Activated gamma-delta T cell treated with Interleukin-2 at 50 U/mL for 16 hours (primary cell): ENCODE data around the gene PGAM2.
A peak's percentile ranks its signal among the peaks of the same experiment; 100 is the strongest.

Experiments
- DNase-seq: peaks from one replicate; pipeline ENCODE4 v3.0.0-alpha.2; 2020

The PGAM2 gene

DNA sequence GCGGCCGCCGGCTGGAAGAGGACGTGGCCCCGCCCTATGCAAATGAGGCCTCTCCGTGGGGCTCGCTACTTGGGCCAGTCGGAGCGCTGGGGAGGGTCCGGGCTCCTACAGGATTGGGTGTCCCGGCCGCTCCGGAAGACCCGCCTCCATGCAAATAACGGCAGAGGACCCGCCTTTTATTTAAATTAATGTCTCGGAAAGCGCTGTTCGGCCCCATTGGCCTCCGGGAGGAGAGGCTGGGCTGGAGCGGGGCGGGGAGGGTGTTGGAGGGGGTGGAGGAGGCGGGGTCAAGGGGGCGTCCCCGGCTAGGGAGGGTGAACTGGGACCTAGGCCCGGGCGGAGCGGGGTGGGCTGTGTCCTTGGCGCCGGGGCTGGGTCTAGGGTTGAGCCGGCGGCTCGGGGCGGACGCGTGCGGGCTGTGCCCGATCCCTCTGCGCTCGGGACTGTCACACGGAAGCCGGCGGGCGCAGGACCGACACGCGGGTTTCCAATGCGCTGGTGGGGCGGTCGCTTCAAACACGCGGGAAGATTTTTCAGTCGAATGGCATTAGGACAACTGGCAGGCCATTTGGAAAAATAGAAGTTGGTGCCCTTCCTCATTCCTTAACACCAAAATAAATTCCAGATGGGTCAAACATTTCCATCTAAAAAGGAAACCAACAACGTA lies 17.3 kb upstream of the PGAM2 start:
- DNase-seq = peak; percentile 97

- no peak for DNase-seq
Observed at GRCh38 chr7:44081266-44081748, 15.9 kb upstream of the PGAM2 start.

GRCh38 chr7:44080686-44081265 lies 15.4 kb upstream of the PGAM2 start:
- no peak for DNase-seq

DNA sequence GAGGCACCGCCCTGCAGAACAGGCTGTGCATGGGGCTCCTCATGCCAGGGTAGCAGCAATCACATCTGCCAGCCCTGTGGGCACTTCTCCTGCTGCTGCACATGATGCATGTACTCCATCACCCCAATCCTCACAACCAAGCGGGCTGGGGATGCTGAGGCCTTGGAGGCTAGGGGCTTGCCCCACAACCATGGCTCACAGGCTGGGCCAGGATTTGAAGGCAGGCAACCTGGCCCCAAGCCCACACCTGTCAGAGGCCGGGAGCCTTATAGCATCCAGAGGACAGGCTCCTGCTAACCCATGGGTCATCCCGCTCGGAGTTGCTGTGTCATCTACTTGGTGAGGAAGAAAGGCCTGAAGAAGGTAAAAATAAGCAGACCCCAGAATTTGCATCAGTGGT lies 14.8 kb upstream of the PGAM2 start:
- no peak for DNase-seq

DNA sequence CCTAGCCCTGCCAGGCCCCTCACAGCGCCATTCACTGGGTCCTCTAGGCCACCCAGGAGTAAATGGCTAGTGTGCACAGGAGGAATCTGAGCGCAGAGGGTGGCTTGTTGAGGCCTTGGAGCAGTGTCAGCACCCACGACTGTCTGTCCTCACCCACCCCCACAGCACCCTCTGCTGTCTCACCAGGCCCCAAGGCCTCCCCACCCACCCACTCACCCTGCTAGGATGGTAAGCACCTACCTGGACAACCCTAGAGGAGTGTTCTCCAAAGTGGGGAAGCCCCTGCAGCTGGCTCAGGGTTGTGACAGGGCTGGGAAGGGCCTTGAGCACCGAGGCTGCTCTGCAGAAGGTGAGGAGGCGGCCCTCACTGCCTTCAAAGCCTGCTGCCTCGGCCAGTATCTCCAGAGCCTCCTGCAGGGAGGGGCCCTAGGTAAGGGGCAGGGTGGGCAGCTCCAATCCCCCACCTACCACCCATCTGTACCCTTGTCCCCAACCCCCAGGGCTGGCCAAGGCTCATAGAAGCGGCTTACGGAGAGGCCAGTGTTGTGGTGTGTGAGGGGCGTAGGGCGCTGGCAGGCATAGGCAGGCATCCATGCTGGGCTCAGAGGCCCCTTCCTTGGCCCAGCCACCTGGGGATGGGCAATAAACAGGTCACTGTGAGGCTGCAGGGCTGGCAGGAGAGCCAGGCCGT lies 14.1 kb upstream of the PGAM2 start:
- DNase-seq = no peak

- no peak for DNase-seq
Observed at GRCh38 chr7:44078521-44078920, 13.2 kb upstream of the PGAM2 start.

DNA sequence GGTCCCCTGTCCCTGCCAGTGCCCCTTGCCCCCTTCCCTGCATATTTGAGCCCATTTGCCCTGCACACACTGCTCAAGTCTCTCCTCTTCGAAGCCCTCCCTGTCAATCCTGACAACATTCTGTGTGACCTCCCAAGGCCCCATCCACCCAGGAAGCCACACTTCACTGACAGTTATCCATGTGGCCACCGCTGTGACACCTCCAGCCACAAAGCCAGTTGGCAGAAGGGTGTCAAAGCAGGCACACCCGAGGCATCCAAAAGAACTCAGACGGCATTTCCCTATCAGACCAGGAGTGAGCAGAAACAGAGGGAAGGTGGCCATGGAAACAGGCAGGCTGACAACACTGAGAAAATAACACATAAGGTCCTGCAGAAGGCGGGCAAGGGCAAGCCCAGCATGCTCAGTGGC lies 12.3 kb upstream of the PGAM2 start:
- no peak for DNase-seq

DNA sequence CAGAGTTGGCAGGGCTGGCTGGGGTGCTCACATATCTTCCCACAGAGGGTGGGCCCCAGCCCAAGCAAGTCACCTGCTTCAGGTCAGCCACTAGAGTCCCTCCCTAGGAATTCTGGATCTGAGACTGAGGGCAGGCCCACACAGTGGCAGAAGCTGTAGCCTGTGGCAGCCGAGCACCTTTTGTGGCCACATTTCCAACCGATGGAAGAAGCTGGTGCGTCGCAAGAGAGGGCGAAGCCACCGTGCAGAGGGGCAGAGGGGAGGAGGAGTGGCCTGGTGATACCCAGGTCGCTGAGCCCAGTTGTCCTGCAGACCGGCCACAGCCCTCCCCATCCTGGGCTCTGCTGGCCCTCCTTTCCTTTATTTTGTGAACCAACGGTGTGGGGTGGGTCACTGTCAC lies 11.7 kb upstream of the PGAM2 start:
- no peak for DNase-seq

DNA sequence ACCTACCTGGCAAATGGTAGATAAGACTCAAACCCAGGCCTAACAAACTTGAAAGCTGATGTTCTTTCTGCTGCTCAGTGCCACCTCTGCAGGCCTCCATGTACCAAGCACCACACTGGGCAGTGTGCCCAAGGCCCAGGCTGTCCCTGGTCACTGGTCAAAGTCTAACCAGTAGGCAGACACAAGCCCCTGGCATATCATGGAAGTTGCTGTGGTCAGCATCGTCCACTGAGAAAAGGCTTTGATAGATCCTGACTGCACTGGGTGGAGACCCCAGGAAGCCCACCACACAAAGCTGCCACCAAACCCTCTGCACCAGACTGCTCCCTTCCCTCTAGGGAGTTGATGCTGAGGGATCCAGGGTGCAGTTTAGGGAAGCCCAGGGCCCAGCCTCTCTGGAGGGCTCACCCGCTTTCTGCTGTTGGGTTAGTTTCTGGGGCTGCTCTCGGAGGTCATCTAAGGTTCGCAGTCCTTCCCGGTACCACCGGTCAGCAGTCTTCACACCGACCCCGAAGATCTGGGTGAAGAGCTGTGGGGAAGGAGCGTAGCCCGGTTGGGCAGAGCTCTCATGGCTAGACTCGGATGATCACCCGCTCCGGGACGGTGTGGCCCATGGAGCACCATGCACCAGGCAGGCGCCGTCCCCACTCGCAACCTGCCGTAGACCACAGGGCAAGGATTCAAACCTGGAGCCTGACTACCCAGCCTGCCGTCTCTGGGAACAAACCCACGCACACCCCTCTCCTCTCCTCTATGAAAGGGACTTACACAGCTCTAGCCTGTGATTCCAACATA lies 10.9 kb upstream of the PGAM2 start:
- no peak for DNase-seq

GRCh38 chr7:44075296-44076075 lies 10.1 kb upstream of the PGAM2 start:
- no peak for DNase-seq

DNA sequence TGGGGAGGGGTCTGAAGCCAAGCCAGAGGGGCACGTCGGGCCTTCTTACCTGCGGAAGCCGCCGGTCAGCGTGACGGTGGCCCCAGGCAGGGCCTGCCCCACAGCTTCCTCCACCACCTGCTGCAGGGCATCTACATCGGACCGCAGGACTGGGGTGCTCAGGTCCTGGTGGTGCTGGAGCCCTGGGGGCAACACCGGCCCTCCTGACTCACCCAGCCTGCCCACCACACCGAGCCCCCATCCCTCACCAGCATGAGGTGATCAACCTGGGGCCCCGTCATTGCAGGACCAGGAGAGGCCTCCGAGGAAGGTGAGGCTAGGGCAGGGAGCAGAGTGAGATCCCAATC lies 9.0 kb upstream of the PGAM2 start:
- no peak for DNase-seq

GRCh38 chr7:44073664-44074348 lies 8.4 kb upstream of the PGAM2 start:
- DNase-seq = peak; percentile 63

- DNase-seq = peak; percentile 42
Observed at GRCh38 chr7:44072364-44073231, 7.2 kb upstream of the PGAM2 start.

- DNase-seq = no peak
Observed at GRCh38 chr7:44071726-44072363, 6.5 kb upstream of the PGAM2 start.

DNA sequence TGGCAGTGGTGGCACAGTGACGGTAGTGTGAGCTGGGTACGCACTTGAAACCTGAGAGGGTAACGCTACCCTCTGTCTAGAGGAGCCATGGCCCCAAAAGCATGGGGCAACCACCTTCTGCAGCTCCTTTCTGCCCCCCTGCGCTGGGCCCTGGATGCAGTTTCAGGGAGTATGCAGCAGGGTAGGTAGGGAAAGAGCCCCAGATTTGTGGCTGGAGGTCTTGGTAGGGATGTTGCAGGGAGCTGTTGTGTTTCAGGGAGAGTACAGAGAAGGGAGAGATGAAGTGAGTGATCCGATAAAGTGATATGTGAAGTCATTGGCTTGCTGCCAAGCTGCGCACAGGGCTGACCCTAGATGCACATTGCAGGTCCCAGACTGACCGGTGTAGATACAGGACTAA lies 2.7 kb upstream of the PGAM2 start:
- DNase-seq = no peak

DNA sequence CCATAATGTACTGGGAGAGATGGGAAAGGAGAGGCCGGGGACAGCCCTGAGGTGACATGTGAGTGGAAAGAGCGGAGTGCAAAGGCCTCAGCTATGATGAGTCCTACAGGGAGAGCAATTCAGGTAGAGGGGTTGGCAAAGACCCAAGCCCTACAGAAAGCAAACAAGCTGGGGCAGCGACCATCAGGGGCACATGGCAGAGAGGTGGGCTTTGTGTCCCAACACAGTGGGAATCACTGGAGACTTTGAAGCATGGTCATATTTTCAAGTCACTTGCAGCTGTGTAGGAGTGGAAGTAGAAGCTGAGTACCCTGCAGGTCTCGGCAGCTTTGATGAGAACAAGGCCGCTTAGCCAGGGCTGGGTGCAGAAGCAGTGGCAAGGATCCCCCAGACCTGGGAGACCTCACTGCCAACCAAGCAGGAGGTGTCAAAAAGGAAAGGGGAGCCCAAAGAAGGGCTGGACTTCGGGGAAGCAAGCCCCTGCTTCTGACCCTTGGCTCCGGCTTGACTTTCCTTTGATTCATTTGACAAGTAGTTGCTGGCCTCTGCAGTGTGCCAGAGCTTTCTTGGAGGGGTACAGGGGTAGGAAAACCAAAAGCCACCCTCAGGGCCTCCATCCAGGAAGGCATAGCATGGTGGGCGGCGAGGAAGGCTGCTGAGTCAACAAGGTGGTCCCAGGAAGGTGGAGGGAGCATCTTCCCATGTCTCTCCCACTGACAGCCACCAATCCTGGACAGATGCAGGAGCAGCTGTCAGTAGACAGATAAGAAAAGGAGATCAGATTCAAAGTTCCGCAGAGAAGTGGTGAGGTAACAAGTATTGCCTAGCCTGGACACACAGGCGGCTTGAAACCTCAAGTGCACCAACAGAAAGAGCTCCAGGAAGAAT lies 1.9 kb upstream of the PGAM2 start:
- DNase-seq = no peak

DNA sequence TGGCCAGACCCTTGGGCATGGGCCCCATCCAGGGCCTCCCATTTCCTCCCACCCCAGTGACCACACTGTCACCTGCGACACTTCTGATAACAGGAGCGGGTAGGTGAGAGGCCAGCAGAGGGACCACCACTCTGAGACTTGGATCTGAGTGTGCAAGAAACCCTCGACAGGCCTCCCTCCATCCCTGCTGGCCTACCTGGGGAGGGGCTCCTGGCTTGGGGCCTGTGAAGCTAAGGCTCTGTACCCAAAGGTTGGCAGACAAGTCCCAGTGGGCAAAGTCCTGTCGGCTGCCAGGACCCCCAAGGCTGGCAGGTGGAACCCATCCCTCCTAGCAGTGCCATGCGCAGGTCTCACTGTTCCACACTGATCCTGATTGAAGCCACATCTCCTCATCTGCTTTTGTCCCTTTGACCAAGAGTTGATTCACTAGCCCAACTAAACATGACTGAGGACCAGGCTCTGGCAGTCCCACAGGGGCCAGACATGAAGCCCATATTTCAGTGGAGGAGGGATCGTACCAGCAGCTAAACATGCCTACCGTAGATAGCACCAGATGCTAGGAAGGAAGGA lies 1.2 kb upstream of the PGAM2 start:
- no peak for DNase-seq

GRCh38 chr7:44066111-44066460 lies 719 bp upstream of the PGAM2 start:
- DNase-seq = no peak

GRCh38 chr7:44064791-44065430 lies 456 bp downstream of the PGAM2 start:
- DNase-seq = no peak
